Renal cortex interstitium (tissue), 11 donors: Measurements from ENCODE around the gene TSNAX. TPM values are rescaled to one million over a fixed set of nuclear protein-coding genes. Genes with fewer than 3 reads are reported as not detected.

Experiments
- DNase-seq, 11 donors: peaks; one replicate each; pipeline ENCODE4 v3.0.0-alpha.2; 2013; ENCODE audit warnings: low read depth in 9 of 11, low spot score in 4 of 11; ENCODE audit errors: extremely low read depth in 1 of 11
- polyA plus RNA-seq, 3 donors: library from polyadenylated mRNA; unstranded; fragments of 120-200 nt; gene quantifications; one replicate each; pipeline ENCODE4 v1.2.1, GENCODE V29; 2013; ENCODE audit not compliant: insufficient read length in 3 of 3

The TSNAX gene
- polyA plus RNA-seq, 3 donors, result 54.3 to 71.0 (median 59.2) TPM

DNA sequence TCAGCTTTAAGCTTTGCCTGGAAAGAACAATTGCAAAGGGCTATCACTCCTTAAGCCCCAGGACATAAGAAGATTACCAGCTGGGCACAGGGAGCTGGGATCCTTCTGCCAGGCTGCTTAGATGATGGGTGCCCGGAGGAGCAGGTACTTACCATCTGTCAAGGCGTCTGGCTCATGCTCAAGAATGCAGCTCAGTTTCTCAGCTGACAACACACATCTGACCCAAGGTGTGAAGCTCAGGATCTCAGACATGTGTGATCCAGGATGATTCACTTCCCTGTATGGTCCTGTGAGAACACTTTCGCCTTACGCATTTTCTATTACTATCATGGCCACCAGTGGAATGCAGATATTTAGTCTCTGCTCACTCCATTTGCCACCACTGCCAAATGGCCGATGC lies 83.4 kb downstream of the TSNAX start:
- no peak for DNase-seq

DNA sequence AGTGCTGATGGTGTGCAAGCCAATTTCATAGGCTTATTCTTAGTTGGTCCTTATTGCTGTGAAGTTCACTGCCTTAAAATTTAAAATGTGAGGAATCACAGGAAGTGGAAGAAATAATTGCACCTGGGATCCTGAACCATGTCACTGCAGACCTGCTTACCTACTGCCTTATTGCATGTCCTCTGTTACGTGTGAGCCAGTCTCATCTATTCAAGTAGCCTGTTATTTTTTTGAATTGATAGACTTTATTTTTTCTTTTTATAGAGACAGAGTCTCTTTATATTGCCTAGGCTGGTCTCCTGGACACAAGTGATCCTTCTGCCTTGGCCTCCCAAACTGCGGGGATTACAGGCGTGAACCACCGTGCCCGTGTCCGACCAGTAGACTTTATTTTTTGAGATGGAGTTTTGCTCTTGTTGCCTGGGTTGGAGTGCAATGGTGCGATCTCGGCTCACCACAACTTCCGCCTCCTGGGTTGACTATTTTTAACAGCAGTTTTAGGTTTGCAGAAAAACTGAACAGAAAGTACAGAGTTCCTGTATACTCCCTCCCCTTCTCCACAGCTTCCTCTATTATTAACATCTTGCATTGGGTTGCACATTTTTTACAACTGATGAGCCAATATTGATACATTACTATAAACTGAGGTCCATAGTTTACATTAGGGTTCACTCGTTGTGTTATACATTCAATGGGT lies 84.1 kb downstream of the TSNAX start:
- no peak for DNase-seq

DNA sequence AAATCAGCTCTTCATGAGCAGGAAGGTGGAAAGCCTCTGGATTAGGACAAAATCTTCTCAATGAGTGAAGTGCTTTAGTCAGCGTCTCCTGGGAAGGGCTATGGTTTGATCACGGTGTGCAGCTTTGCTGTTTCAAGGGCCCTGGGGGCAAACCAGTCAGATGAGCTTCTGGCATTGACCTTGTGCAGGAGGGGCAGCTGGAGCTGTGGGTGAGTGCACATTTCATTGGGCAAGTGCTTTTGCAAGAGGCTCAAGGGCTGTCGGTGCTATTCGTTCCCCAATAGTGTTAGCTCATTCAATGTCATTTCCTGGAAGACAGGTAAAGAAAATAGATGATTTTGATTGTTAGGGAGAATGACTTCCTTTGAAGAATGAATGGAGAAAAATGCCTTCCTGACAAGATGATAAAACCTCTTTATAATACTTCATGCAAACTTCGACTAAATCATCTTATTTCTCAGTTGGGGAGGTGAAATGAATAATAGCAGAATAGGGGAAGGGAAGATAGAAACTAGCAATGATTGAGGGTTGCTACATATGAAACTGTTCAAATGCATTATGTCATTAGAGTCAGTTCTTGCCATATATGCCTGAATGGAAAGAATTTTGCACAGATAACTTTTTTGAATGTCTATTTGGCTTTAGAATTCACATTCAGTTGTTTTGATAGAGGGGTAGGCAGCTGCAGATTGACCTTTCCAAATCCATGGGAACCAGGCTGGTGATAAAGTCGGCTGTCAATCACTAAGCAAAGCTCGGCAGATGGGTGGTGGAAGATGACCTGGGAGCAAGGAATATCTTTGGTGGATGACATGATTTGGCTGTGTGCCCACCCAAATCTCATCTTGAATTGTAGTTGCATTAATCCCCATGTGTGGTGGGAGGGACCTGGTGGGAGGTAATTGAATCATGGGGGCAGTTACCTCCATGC lies 85.2 kb downstream of the TSNAX start:
- no peak for DNase-seq

Other genes with a start within 250 kb of the TSNAX start
- 10 to 100 TPM; 11.2 to 12.3 (median 12.0) TPM for gene EXOC8, start 190.8 kb upstream of the TSNAX start, polyA plus RNA-seq
- gene SPRTN, start 190.4 kb upstream of the TSNAX start, polyA plus RNA-seq, result 10 to 100 TPM; 12.7 to 15.6 (median 12.7) TPM
- 10 to 100 TPM; 43.7 to 48.1 (median 46.1) TPM for gene EGLN1, start 106.4 kb upstream of the TSNAX start, polyA plus RNA-seq
- 1 to 10 TPM; 5.2 to 5.9 (median 5.8) TPM for gene DISC1, start 98.1 kb downstream of the TSNAX start, polyA plus RNA-seq